Measurements from ENCODE around the gene ADNP. TPM values are rescaled to one million over a fixed set of nuclear protein-coding genes. Genes with fewer than 3 reads are reported as not detected.

ADNP gene
- total and polyA plus RNA-seq, 2 of the 4 experiments (the other 2 are of a cell fraction): 23.3 to 24.8 TPM

DNA sequence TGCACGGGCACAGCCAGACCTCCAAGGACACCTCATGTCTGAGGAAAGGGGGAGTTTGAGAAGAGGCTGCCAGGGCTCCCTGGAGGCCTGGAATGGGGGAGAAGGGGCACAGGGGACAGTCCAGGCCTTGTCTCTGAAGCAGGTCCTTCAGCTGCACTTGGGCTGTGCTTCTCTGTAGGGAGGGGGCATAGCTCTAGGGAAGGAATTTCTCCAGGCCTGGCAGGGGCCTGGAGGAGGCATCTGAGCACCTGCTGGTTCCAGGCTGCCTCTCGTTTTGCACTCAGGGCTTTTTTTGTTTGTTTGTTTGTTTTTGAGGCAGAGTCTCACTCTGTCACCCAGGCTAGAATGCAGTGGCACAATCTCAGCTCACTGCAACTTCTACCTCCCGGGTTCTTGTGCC, 68.7 kb downstream of the ADNP start:
- Histone ChIP-seq H2BK120ac (ENCODE audit: low read depth, low read length) (no peak overlapping the region), H3K9ac (ENCODE audit: low read depth, low read length) (no peak overlapping the region), H4K5ac (ENCODE audit: low read depth, low read length) (no peak overlapping the region), H3K27me3 (ENCODE audit: control insufficient read depth, insufficient read depth, low read length) (no peaks in the 10 kb centered on the region), H3K18ac (ENCODE audit: low read depth, low read length) (no peak overlapping the region), H3K36me3 (ENCODE audit: control insufficient read depth, insufficient read depth, low read length) (no peaks in the 10 kb centered on the region), H2BK5ac (ENCODE audit: low read depth, low read length, poor library complexity, severe bottlenecking) (no peak overlapping the region), H2BK20ac (ENCODE audit: low read depth, low read length) (no peak overlapping the region), H3K9me3 (ENCODE audit: control insufficient read depth, insufficient read depth, low read length) (no peaks in the 10 kb centered on the region), H3K4me3 (ENCODE audit: insufficient read depth, low read depth, low read length) (no peak overlapping the region), H4K8ac (ENCODE audit: low read depth in 2 of 2, low read length in 2 of 2) (no peak overlapping the region), H3K23ac (ENCODE audit: low read depth, low read length) (no peak overlapping the region), H2BK15ac (ENCODE audit: low read depth, low read length) (no peak overlapping the region), H2AFZ (replicated peaks; ENCODE audit: low read length, poor library complexity) (no peak overlapping the region), H2AK9ac (replicated peaks; ENCODE audit: low read depth, low read length, poor library complexity) (no peak overlapping the region), H3K27ac (ENCODE audit: insufficient read depth, low read length) (no peak overlapping the region), H2AK5ac (ENCODE audit: low read depth, low read length) (no peak overlapping the region), H3K14ac (replicated peaks; ENCODE audit: low read depth, low read length) (no peak overlapping the region), H3K56ac (ENCODE audit: extremely low read depth, insufficient read depth, low read length) (no peak overlapping the region), H4K91ac (ENCODE audit: insufficient read depth, low read depth, low read length) (no peak overlapping the region), H3K79me1 (ENCODE audit: low read depth in 1 of 2, low read length in 2 of 2) (peaks cover 0 to 8% of the 10 kb centered on the region in 2 experiments; a peak in 2 of 4 replicates), H4K20me1 (ENCODE audit: insufficient read depth, low read length) (peaks cover 10% of the 10 kb centered on the region; the same call in 1 of the 2 replicates), H3K4me1 (ENCODE audit: control insufficient read depth, insufficient read depth, low read length) (peaks cover 13% of the 10 kb centered on the region), H3K4ac (ENCODE audit: low read depth, low read length) (no peak overlapping the region), H3K4me2 (ENCODE audit: low read depth, low read length) (no peak overlapping the region), H3K9me1 (ENCODE audit: insufficient read depth, low read length) (peaks cover 13% of the 10 kb centered on the region; the same call in 1 of the 2 replicates)
- CTCF ChIA-PET: no interaction called here
- in situ Hi-C loops (cut with MboI; ENCODE audit: low sequenced_read_pairs) (no loop called here), dilution Hi-C loops (cut with HindIII; ENCODE audit: low sequenced_read_pairs, unreplicated experiment) (no loop called here), intact Hi-C loops (cut with micrococcal nuclease) (no loop called here)
- DNase-seq (no peak), ATAC-seq (ENCODE audit: low read depth) (no peak)
- WGBS, 2 experiments (ENCODE audit: extremely low coverage in 2 of 2, insufficient read length in 1 of 2): no CpG with 5 or more reads among the region's 3 CpGs
- BruUV-seq (replicated peaks): no TSS peak
- TF ChIP-seq MXI1 (IDR thresholded peaks at IDR 0.05; ENCODE audit: borderline replicate concordance, low read depth, low read length) (no peak), FOS (IDR thresholded peaks at IDR 0.05; ENCODE audit: low read depth, low read length) (no peak), RCOR1 (IDR thresholded peaks at IDR 0.05; ENCODE audit: insufficient replicate concordance, low read length) (no peak), MAZ (IDR thresholded peaks at IDR 0.05; ENCODE audit: borderline replicate concordance, low read depth, low read length) (no peak), MAFK (IDR thresholded peaks at IDR 0.05; ENCODE audit: low read depth, low read length) (no peak), NFE2L2 (IDR thresholded peaks at IDR 0.05; ENCODE audit: low read depth, low read length) (no peak), POLR2A (IDR thresholded peaks at IDR 0.05; ENCODE audit: low read depth, low read length) (no peak), RFX5 (IDR thresholded peaks at IDR 0.05; ENCODE audit: low read depth, low read length) (no peak), SMC3 (IDR thresholded peaks at IDR 0.05; ENCODE audit: low read depth, low read length) (no peak), BHLHE40 (IDR thresholded peaks at IDR 0.05; ENCODE audit: low read depth, low read length) (no peak), RAD21 (IDR thresholded peaks at IDR 0.05; ENCODE audit: low read length) (no peak), CHD1 (IDR thresholded peaks at IDR 0.05; ENCODE audit: low read depth, low read length) (no peak), CEBPB (IDR thresholded peaks at IDR 0.05; ENCODE audit: low read depth, low read length) (no peak)
- TF ChIP-seq, protein P1, sequence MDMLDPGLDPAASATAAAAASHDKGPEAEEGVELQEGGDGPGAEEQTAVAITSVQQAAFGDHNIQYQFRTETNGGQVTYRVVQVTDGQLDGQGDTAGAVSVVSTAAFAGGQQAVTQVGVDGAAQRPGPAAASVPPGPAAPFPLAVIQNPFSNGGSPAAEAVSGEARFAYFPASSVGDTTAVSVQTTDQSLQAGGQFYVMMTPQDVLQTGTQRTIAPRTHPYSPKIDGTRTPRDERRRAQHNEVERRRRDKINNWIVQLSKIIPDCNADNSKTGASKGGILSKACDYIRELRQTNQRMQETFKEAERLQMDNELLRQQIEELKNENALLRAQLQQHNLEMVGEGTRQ (IDR thresholded peaks at IDR 0.05; ENCODE audit: low read depth, low read length): no peak
- TF ChIP-seq, protein P2, sequence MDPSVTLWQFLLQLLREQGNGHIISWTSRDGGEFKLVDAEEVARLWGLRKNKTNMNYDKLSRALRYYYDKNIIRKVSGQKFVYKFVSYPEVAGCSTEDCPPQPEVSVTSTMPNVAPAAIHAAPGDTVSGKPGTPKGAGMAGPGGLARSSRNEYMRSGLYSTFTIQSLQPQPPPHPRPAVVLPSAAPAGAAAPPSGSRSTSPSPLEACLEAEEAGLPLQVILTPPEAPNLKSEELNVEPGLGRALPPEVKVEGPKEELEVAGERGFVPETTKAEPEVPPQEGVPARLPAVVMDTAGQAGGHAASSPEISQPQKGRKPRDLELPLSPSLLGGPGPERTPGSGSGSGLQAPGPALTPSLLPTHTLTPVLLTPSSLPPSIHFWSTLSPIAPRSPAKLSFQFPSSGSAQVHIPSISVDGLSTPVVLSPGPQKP (IDR thresholded peaks at IDR 0.05; ENCODE audit: borderline replicate concordance, low read depth, low read length): no peak
- TF ChIP-seq, protein P3, sequence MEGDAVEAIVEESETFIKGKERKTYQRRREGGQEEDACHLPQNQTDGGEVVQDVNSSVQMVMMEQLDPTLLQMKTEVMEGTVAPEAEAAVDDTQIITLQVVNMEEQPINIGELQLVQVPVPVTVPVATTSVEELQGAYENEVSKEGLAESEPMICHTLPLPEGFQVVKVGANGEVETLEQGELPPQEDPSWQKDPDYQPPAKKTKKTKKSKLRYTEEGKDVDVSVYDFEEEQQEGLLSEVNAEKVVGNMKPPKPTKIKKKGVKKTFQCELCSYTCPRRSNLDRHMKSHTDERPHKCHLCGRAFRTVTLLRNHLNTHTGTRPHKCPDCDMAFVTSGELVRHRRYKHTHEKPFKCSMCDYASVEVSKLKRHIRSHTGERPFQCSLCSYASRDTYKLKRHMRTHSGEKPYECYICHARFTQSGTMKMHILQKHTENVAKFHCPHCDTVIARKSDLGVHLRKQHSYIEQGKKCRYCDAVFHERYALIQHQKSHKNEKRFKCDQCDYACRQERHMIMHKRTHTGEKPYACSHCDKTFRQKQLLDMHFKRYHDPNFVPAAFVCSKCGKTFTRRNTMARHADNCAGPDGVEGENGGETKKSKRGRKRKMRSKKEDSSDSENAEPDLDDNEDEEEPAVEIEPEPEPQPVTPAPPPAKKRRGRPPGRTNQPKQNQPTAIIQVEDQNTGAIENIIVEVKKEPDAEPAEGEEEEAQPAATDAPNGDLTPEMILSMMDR (conservative IDR thresholded peaks at IDR 0.05; ENCODE audit: low read depth, low read length): no peak
- POLR2A ChIA-PET (ENCODE audit: unreplicated experiment): no interaction called here

Measured in IMR-90 (cell line).